HG02870 (cell line): Measurements from ENCODE around the gene ATP2C2.

Source experiments
- ATAC-seq: cut with Tn5 transposase; IDR thresholded peaks from one replicate; pipeline ENCODE4 v1.9.1; 2021; ENCODE audit warnings: mild to moderate bottlenecking, moderate library complexity; ENCODE audit not compliant: unreplicated experiment

The ATP2C2 gene

GRCh38 chr16:84509032-84509950, 141.0 kb downstream of the ATP2C2 start:
- ATAC-seq: no peak

GRCh38 chr16:84511180-84511800, 143.0 kb downstream of the ATP2C2 start:
- no peak for ATAC-seq

GRCh38 chr16:84511831-84512230, 143.5 kb downstream of the ATP2C2 start:
- ATAC-seq: no peak

GRCh38 chr16:84513123-84513522, 144.8 kb downstream of the ATP2C2 start:
- ATAC-seq: no peak

- ATAC-seq: no peak
Observed at GRCh38 chr16:84513666-84514065, 145.3 kb downstream of the ATP2C2 start.
